Astrocyte (in vitro differentiated cells and primary cell): ENCODE results near the gene SCAF11. TPM values are rescaled to one million over a fixed set of nuclear protein-coding genes. Genes with fewer than 3 reads are reported as not detected.
"Not testable (repeated sequence)": the region's sequence is repeated elsewhere in the genome, so short reads cannot be mapped to it uniquely, and the experiment has no call there.

ENCODE experiments used
- DNase-seq: peaks from one replicate; pipeline ENCODE4 v3.0.0-alpha.2; 2010; ENCODE audit warnings: low read depth
- FAIRE-seq: peaks from 2 replicates; lab custom pipeline; 2011; peaks lifted over from hg19 to GRCh38; lab: Jason Lieb, UNC
- H2AFZ ChIP-seq: 2 replicates; pipeline ENCODE4 v1.6.0; 2012; ENCODE audit warnings: low read depth, low read length, inconsistent platforms
- H3K27ac ChIP-seq: 2 replicates; pipeline ENCODE4 v1.5.1; 2011; ENCODE audit warnings: low read depth, low read length, inconsistent platforms
- H3K27me3 ChIP-seq: 2 replicates; pipeline ENCODE4 v1.6.0; 2011; ENCODE audit warnings: low read length, inconsistent platforms; ENCODE audit not compliant: insufficient read depth
- H3K36me3 ChIP-seq: 2 replicates; pipeline ENCODE4 v1.5.1; 2011; ENCODE audit warnings: low read length, inconsistent platforms; ENCODE audit not compliant: insufficient read depth
- H3K4me1 ChIP-seq: 2 replicates; pipeline ENCODE4 v1.5.1; 2011; ENCODE audit warnings: low read length, inconsistent platforms; ENCODE audit not compliant: insufficient read depth
- H3K4me2 ChIP-seq: 2 replicates; pipeline ENCODE4 v1.6.0; 2012; ENCODE audit warnings: low read length, inconsistent platforms
- H3K4me3 ChIP-seq: 2 replicates; pipeline ENCODE4 v1.5.1; 2011; ENCODE audit warnings: low read depth, mild to moderate bottlenecking, low read length, inconsistent platforms; ENCODE audit not compliant: insufficient read depth
- H3K79me2 ChIP-seq: 2 replicates; pipeline ENCODE4 v1.6.0; 2012; ENCODE audit warnings: mild to moderate bottlenecking, low read length, inconsistent platforms; ENCODE audit not compliant: insufficient read depth
- H3K9ac ChIP-seq: 2 replicates; pipeline ENCODE4 v1.6.0; 2012; ENCODE audit warnings: mild to moderate bottlenecking, low read length, inconsistent platforms
- H3K9me3 ChIP-seq: 2 replicates; pipeline ENCODE4 v1.5.1; 2012; ENCODE audit warnings: low read depth, mild to moderate bottlenecking, low read length, inconsistent platforms; ENCODE audit not compliant: insufficient read depth
- H4K20me1 ChIP-seq: 2 replicates; pipeline ENCODE4 v1.6.0; 2012; ENCODE audit warnings: low read length, inconsistent platforms; ENCODE audit not compliant: insufficient read depth
- H3K27ac Mint-ChIP-seq: one replicate; pipeline ENCODE4 v1.8.0; 2021; ENCODE audit warnings: mild to moderate bottlenecking, mixed read lengths; ENCODE audit not compliant: unreplicated experiment
- H3K27me3 Mint-ChIP-seq: one replicate; pipeline ENCODE4 v1.8.0; 2021; ENCODE audit warnings: low read depth, mixed read lengths; ENCODE audit not compliant: unreplicated experiment
- H3K36me3 Mint-ChIP-seq: one replicate; pipeline ENCODE4 v1.8.0; 2021; ENCODE audit warnings: low read depth, mixed read lengths; ENCODE audit not compliant: unreplicated experiment
- H3K4me1 Mint-ChIP-seq: one replicate; pipeline ENCODE4 v1.8.0; 2021; ENCODE audit warnings: low read depth, mixed read lengths; ENCODE audit not compliant: unreplicated experiment
- H3K4me3 Mint-ChIP-seq: one replicate; pipeline ENCODE4 v1.8.0; 2021; ENCODE audit warnings: mild to moderate bottlenecking, moderate library complexity, mixed read lengths; ENCODE audit not compliant: unreplicated experiment
- H3K9me3 Mint-ChIP-seq: one replicate; pipeline ENCODE4 v1.8.0; 2021; ENCODE audit warnings: mild to moderate bottlenecking, mixed read lengths; ENCODE audit not compliant: unreplicated experiment
- EZH2 ChIP-seq: IDR thresholded peaks from 2 replicates; pipeline ENCODE4 v1.6.1; 2012; ENCODE audit warnings: mild to moderate bottlenecking, low read length, inconsistent platforms; ENCODE audit not compliant: insufficient read depth
- total RNA-seq: library from RNA; stranded (reverse); gene quantifications from 2 replicates; pipeline ENCODE4 v1.2.1, GENCODE V29; 2021
- TF ChIP-seq, protein P1 (sequence below): IDR thresholded peaks from 2 replicates; pipeline ENCODE4 v1.5.1; 2011; ENCODE audit warnings: low read depth, mild to moderate bottlenecking, inconsistent platforms, low read length, moderate library complexity; ENCODE audit not compliant: insufficient read depth

SCAF11 gene
- total RNA-seq, 1 donor from 2014 or later, result 118 TPM

DNA sequence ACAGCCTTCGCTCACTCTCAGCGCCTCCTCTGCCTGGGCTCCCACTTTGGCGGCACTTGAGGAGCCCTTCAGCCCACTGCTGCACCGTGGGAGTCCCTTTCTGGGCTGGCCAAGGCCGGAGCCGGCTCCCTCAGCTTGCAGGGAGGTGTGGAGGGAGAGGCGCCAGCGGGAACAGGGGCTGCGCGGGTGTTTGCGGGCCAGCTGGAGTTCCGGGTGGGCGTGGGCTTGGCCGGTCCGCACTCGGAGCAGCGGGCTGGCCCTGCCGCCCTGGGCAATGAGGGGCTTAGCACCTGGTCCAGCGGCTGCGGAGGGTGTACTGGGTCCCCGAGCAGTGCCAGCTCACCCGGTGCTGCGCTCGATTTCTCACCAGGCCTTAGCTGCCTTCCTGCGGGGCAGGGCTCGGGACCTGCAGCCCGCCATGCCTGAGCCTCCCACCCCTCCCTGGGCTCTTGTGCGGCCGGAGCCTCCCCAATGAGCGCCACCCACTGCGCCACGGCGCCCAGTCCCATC is 27.5 kb upstream of the SCAF11 start:
- not testable (repeated sequence) for H3K27ac Mint-ChIP-seq, H3K27me3 Mint-ChIP-seq, H3K4me3 ChIP-seq, H3K79me2 ChIP-seq, H3K27ac ChIP-seq, H3K27me3 ChIP-seq, H2AFZ ChIP-seq, H3K9ac ChIP-seq, H3K36me3 ChIP-seq, H3K4me2 ChIP-seq, H3K4me3 Mint-ChIP-seq, H3K4me1 ChIP-seq, H3K4me1 Mint-ChIP-seq, FAIRE-seq, H3K9me3 ChIP-seq, H3K36me3 Mint-ChIP-seq, H4K20me1 ChIP-seq, DNase-seq
- peaks cover 10% of the 10 kb centered on the region for H3K9me3 Mint-ChIP-seq

DNA sequence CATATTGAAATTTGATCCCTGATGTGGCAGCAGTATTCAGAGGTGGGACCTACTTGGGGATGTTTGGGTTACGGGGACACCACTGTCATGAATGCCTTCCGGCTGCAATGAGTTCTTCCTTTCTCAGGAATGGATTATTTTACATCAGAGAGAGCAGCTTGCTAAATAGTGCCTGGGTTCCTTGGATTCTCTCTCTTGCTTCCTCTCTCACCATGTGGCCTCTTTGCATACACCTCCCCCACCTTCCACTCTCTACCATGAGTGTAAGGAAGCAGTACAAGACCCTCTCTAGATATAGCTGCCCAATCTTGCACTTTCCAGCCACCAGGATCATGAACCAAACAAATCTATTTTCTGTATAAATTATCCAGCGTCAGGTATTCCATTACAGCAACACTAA is 15.4 kb upstream of the SCAF11 start:
- no peaks in the 10 kb centered on the region for H3K27me3 ChIP-seq
- no peaks in the 10 kb centered on the region for H4K20me1 ChIP-seq
- Mint-ChIP-seq H3K4me3 (no peak overlapping the region), H3K4me1 (no peaks in the 10 kb centered on the region), H3K36me3 (peaks cover 4% of the 10 kb centered on the region), H3K27ac (no peak overlapping the region), H3K9me3 (no peaks in the 10 kb centered on the region), H3K27me3 (peaks cover 2% of the 10 kb centered on the region)
- H3K9me3 ChIP-seq, result no peaks in the 10 kb centered on the region
- FAIRE-seq (no peak), DNase-seq (no peak)
- H3K4me1 ChIP-seq, result no peaks in the 10 kb centered on the region
- H3K79me2 ChIP-seq, result no peaks in the 10 kb centered on the region
- H3K4me3 ChIP-seq, result no peak overlapping the region
- no peaks in the 10 kb centered on the region for H3K36me3 ChIP-seq
- TF ChIP-seq EZH2, result no peak
- TF ChIP-seq, protein P1, sequence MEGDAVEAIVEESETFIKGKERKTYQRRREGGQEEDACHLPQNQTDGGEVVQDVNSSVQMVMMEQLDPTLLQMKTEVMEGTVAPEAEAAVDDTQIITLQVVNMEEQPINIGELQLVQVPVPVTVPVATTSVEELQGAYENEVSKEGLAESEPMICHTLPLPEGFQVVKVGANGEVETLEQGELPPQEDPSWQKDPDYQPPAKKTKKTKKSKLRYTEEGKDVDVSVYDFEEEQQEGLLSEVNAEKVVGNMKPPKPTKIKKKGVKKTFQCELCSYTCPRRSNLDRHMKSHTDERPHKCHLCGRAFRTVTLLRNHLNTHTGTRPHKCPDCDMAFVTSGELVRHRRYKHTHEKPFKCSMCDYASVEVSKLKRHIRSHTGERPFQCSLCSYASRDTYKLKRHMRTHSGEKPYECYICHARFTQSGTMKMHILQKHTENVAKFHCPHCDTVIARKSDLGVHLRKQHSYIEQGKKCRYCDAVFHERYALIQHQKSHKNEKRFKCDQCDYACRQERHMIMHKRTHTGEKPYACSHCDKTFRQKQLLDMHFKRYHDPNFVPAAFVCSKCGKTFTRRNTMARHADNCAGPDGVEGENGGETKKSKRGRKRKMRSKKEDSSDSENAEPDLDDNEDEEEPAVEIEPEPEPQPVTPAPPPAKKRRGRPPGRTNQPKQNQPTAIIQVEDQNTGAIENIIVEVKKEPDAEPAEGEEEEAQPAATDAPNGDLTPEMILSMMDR, result no peak
- H3K9ac ChIP-seq, result no peak overlapping the region
- H2AFZ ChIP-seq, result peak overlapping the region; percentile 14
- H3K27ac ChIP-seq, result no peak overlapping the region
- no peak overlapping the region for H3K4me2 ChIP-seq

DNA sequence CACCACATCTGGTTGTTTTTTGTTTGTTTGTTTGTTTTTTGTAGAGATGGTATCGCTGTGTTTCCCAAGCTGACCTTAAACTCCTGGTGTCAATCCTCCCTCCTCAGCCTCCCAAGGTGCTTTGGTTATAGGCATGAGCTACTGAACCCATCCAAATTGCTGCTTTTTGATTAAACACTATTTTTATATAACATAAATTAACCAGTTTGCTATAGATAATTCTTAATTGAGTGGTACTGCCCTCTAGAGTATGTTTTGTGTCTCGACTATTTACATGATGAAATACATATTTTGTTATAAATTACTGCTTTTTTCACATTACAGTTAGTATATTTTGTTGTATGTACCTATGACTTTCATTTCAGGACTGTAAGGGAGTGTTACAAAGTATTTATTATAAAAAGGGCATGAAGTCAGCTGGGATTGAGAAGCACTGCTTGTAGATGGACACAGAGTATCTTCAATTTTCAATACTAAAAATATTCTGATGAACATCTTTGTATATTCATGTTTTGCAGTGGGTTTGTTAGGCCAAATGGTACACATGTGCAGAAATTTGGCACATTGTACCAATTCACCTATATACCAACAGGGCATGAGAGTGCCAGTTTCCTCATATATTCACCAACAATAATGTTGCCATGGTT is 14.9 kb upstream of the SCAF11 start:
- H3K9me3 ChIP-seq, result no peaks in the 10 kb centered on the region
- H3K27ac Mint-ChIP-seq, result no peak overlapping the region
- H3K36me3 ChIP-seq, result no peaks in the 10 kb centered on the region
- H3K79me2 ChIP-seq, result no peaks in the 10 kb centered on the region
- H3K4me1 ChIP-seq, result no peaks in the 10 kb centered on the region
- H3K4me3 Mint-ChIP-seq, result no peak overlapping the region
- peak; percentile 41 for FAIRE-seq
- H4K20me1 ChIP-seq, result no peaks in the 10 kb centered on the region
- H3K9me3 Mint-ChIP-seq, result peaks cover 2% of the 10 kb centered on the region
- H3K4me3 ChIP-seq, result no peak overlapping the region
- TF ChIP-seq EZH2, result no peak
- TF ChIP-seq, protein P1, result peak; percentile 30
- no peaks in the 10 kb centered on the region for H3K4me1 Mint-ChIP-seq
- no peak for DNase-seq
- no peaks in the 10 kb centered on the region for H3K27me3 ChIP-seq
- H2AFZ ChIP-seq, result peak overlapping the region; percentile 14
- no peak overlapping the region for H3K4me2 ChIP-seq
- peaks cover 2% of the 10 kb centered on the region for H3K27me3 Mint-ChIP-seq
- H3K9ac ChIP-seq, result no peak overlapping the region
- H3K36me3 Mint-ChIP-seq, result peaks cover 4% of the 10 kb centered on the region
- no peak overlapping the region for H3K27ac ChIP-seq
